WERI-Rb-1 (cell line): Measurements from ENCODE around the gene SH3GLB2.

Experiments
- DNase-seq: peaks from one replicate; pipeline ENCODE4 v3.0.0-alpha.2; 2020
- H3K27ac ChIP-seq: fragments of 250-450 bp; sonication (Bioruptor Pico); 2 replicates; pipeline ENCODE4 v1.5.1; 2020; ENCODE audit warnings: mild to moderate bottlenecking, moderate library complexity
- H3K27me3 ChIP-seq: fragments of 250-450 bp; sonication (Bioruptor Pico); 2 replicates; pipeline ENCODE4 v1.5.1; 2021; ENCODE audit warnings: mild to moderate bottlenecking, low read depth, moderate library complexity; ENCODE audit not compliant: insufficient read depth, severe bottlenecking
- H3K36me3 ChIP-seq: fragments of 250-450 bp; sonication (Bioruptor Pico); 2 replicates; pipeline ENCODE4 v1.5.1; 2020; ENCODE audit warnings: mild to moderate bottlenecking, moderate library complexity
- H3K4me3 ChIP-seq: 2 replicates; pipeline ENCODE4 v1.5.1; 2011; ENCODE audit warnings: low read depth, mild to moderate bottlenecking, control low read depth, low read length
- H3K9me3 ChIP-seq: fragments of 250-450 bp; sonication (Bioruptor Pico); 2 replicates; pipeline ENCODE4 v1.5.1; 2021; ENCODE audit warnings: mild to moderate bottlenecking, moderate library complexity; ENCODE audit not compliant: severe bottlenecking
- CTCF ChIP-seq: IDR thresholded peaks from 2 replicates; pipeline ENCODE4 v1.5.1; 2011; ENCODE audit warnings: low read depth, mild to moderate bottlenecking, control low read depth, inconsistent platforms, low read length

SH3GLB2 gene

GRCh38 chr9:129027685-129028191, 393 bp downstream of the SH3GLB2 start:
- Histone ChIP-seq H3K36me3 (peaks cover 14% of the 10 kb centered on the region; the same call in 1 of the 2 replicates), H3K27ac (peak overlapping the region; percentile 84), H3K27me3 (no peaks in the 10 kb centered on the region), H3K4me3 (peak overlapping the region; percentile 56), H3K9me3 (no peaks in the 10 kb centered on the region)
- peak; percentile 77 for DNase-seq
- TF ChIP-seq CTCF = no peak

GRCh38 chr9:129027224-129027684, 877 bp downstream of the SH3GLB2 start:
- DNase-seq = no peak
- H3K36me3 ChIP-seq = peaks cover 19% of the 10 kb centered on the region; the same call in 1 of the 2 replicates
- H3K9me3 ChIP-seq = no peaks in the 10 kb centered on the region
- H3K27ac ChIP-seq = peak overlapping the region; percentile 84
- no peaks in the 10 kb centered on the region for H3K27me3 ChIP-seq
- TF ChIP-seq CTCF = no peak
- H3K4me3 ChIP-seq = peak overlapping the region; percentile 56

GRCh38 chr9:129026442-129027223, 1.5 kb downstream of the SH3GLB2 start:
- peaks cover 24% of the 10 kb centered on the region; the same call in 1 of the 2 replicates for H3K36me3 ChIP-seq
- no peak overlapping the region for H3K4me3 ChIP-seq
- H3K27me3 ChIP-seq = no peaks in the 10 kb centered on the region
- no peak for TF ChIP-seq CTCF
- no peak for DNase-seq
- no peaks in the 10 kb centered on the region for H3K9me3 ChIP-seq
- no peak overlapping the region for H3K27ac ChIP-seq

GRCh38 chr9:129023908-129024233, 4.3 kb downstream of the SH3GLB2 start:
- no peak for TF ChIP-seq CTCF
- DNase-seq = no peak
- peak overlapping the region; percentile 74 for H3K27ac ChIP-seq
- H3K4me3 ChIP-seq = no peak overlapping the region
- H3K27me3 ChIP-seq = no peaks in the 10 kb centered on the region
- H3K9me3 ChIP-seq = no peaks in the 10 kb centered on the region
- peaks cover 36% of the 10 kb centered on the region for H3K36me3 ChIP-seq

GRCh38 chr9:129023036-129023907, 4.9 kb downstream of the SH3GLB2 start:
- DNase-seq = peak; percentile 79
- Histone ChIP-seq H3K36me3 (peaks cover 39% of the 10 kb centered on the region), H3K4me3 (no peak overlapping the region), H3K27me3 (no peaks in the 10 kb centered on the region), H3K27ac (peak overlapping the region; percentile 74), H3K9me3 (no peaks in the 10 kb centered on the region)
- TF ChIP-seq CTCF = no peak
